Choroid plexus epithelial cell (primary cell): ENCODE results near the gene OBP2B.
"Not testable (repeated sequence)": the region's sequence is repeated elsewhere in the genome, so short reads cannot be mapped to it uniquely, and the experiment has no call there.

Experiments
- DNase-seq: peaks from one replicate; pipeline ENCODE4 v3.0.0-alpha.2; 2010; ENCODE audit warnings: low read depth
- H3K4me3 ChIP-seq: 2 replicates; pipeline ENCODE4 v1.5.1; 2011; ENCODE audit warnings: low read depth, mild to moderate bottlenecking, control low read depth, low read length, moderate library complexity
- CTCF ChIP-seq: conservative IDR thresholded peaks from 2 replicates; pipeline ENCODE4 v1.5.1; 2011; ENCODE audit warnings: low read depth, mild to moderate bottlenecking, control low read depth, inconsistent platforms, low read length, moderate library complexity

The OBP2B gene

GRCh38 chr9:133184971-133185370 lies 24.1 kb downstream of the OBP2B start:
- peak; percentile 83 for TF ChIP-seq CTCF
- DNase-seq, result peak; percentile 90
- no peak overlapping the region for H3K4me3 ChIP-seq

GRCh38 chr9:133182151-133182550 lies 26.9 kb downstream of the OBP2B start:
- no peak overlapping the region for H3K4me3 ChIP-seq
- no peak for DNase-seq
- TF ChIP-seq CTCF, result no peak

- no peak overlapping the region for H3K4me3 ChIP-seq
- no peak for TF ChIP-seq CTCF
- no peak for DNase-seq
Observed at GRCh38 chr9:133181561-133181960, 27.5 kb downstream of the OBP2B start.

GRCh38 chr9:133180953-133181352 lies 28.1 kb downstream of the OBP2B start:
- TF ChIP-seq CTCF, result no peak
- no peak for DNase-seq
- H3K4me3 ChIP-seq, result no peak overlapping the region

- no peak for TF ChIP-seq CTCF
- no peak for DNase-seq
- H3K4me3 ChIP-seq, result no peak overlapping the region
Observed at GRCh38 chr9:133173056-133173455, 36.0 kb downstream of the OBP2B start.

GRCh38 chr9:133171161-133171961 lies 37.7 kb downstream of the OBP2B start:
- no peak overlapping the region for H3K4me3 ChIP-seq
- DNase-seq, result no peak
- no peak for TF ChIP-seq CTCF

GRCh38 chr9:133170716-133171115 lies 38.3 kb downstream of the OBP2B start:
- H3K4me3 ChIP-seq, result no peak overlapping the region
- no peak for TF ChIP-seq CTCF
- no peak for DNase-seq

GRCh38 chr9:133169687-133170086 lies 39.4 kb downstream of the OBP2B start:
- H3K4me3 ChIP-seq, result not testable (repeated sequence)

More at GRCh38 chr9:133169687-133170086, 39.4 kb downstream of the OBP2B start:
- not testable (repeated sequence) for DNase-seq
